OCI-LY7 (cell line): ENCODE data around the gene FAM186B.

ENCODE experiments used
- EZH2phosphoT487 ChIP-seq: fragments of 200-600 bp; sonication (generic); IDR thresholded peaks from 2 replicates; pipeline ENCODE4 v1.6.1; 2018; ENCODE audit warnings: low read depth, borderline replicate concordance, mild to moderate bottlenecking, mixed run types, antibody characterized with exemption, low read length, moderate library complexity, mixed read lengths
- TF ChIP-seq, protein P1 (sequence below): fragments of 200-600 bp; sonication (generic); conservative IDR thresholded peaks from 2 replicates; pipeline ENCODE4 v1.5.1; 2014; ENCODE audit warnings: mild to moderate bottlenecking, antibody characterized with exemption, low read length, moderate library complexity, mixed read lengths

DNA sequence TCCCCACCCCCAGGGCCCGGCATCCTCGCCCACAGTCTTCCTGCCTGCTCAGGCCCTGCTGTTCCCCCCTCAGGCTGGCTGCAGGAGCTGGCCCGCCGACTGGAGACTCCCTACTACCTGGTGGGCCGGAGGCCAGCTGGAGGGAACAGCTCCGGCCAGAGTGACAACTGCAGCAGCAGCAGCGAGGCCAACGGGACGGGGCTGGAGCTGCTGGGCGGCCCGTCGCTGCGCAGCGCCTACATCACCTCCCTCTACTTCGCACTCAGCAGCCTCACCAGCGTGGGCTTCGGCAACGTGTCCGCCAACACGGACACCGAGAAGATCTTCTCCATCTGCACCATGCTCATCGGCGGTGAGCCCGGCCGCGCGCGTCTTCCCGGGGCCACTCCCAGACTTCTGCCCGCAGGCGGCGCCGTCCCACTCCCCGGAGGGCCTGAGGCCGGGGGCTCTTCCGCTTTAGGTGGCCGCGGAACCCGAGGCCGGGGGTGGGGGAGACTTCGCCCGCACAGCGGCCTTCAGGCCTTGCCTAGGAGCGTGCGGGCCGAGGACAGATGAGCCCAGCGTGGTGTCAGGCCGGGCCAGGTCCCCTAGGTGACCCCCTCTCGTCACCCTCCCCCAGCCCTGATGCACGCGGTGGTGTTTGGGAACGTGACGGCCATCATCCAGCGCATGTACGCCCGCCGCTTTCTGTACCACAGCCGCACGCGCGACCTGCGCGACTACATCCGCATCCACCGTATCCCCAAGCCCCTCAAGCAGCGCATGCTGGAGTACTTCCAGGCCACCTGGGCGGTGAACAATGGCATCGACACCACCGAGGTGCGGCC is 56.4 kb downstream of the FAM186B start:
- TF ChIP-seq, protein P1, sequence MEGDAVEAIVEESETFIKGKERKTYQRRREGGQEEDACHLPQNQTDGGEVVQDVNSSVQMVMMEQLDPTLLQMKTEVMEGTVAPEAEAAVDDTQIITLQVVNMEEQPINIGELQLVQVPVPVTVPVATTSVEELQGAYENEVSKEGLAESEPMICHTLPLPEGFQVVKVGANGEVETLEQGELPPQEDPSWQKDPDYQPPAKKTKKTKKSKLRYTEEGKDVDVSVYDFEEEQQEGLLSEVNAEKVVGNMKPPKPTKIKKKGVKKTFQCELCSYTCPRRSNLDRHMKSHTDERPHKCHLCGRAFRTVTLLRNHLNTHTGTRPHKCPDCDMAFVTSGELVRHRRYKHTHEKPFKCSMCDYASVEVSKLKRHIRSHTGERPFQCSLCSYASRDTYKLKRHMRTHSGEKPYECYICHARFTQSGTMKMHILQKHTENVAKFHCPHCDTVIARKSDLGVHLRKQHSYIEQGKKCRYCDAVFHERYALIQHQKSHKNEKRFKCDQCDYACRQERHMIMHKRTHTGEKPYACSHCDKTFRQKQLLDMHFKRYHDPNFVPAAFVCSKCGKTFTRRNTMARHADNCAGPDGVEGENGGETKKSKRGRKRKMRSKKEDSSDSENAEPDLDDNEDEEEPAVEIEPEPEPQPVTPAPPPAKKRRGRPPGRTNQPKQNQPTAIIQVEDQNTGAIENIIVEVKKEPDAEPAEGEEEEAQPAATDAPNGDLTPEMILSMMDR: no peak
- no peak for TF ChIP-seq EZH2phosphoT487
